ENCODE measurements around the gene HEG1.

Gene HEG1

GRCh38 chr3:125073390-125073905 lies 17.7 kb upstream of the HEG1 start:
- no peak for FAIRE-seq
- TF ChIP-seq TAF1 (IDR thresholded peaks at IDR 0.05; ENCODE audit: low read depth, low read length) (no peak), POU2F2 (IDR thresholded peaks at IDR 0.05; ENCODE audit: low read depth, low read length) (no peak), SPI1 (IDR thresholded peaks at IDR 0.05; ENCODE audit: low read depth, low read length) (no peak), POLR2A (IDR thresholded peaks at IDR 0.05; ENCODE audit: low read depth, low read length) (no peak), PAX5 (IDR thresholded peaks at IDR 0.05; ENCODE audit: insufficient read depth, low read length, severe bottlenecking) (no peak), POLR2AphosphoS5 (IDR thresholded peaks at IDR 0.05; ENCODE audit: low read depth, low read length) (no peak)
- DNase-seq (ENCODE audit: insufficient read length, low spot score), result no peak

DNA sequence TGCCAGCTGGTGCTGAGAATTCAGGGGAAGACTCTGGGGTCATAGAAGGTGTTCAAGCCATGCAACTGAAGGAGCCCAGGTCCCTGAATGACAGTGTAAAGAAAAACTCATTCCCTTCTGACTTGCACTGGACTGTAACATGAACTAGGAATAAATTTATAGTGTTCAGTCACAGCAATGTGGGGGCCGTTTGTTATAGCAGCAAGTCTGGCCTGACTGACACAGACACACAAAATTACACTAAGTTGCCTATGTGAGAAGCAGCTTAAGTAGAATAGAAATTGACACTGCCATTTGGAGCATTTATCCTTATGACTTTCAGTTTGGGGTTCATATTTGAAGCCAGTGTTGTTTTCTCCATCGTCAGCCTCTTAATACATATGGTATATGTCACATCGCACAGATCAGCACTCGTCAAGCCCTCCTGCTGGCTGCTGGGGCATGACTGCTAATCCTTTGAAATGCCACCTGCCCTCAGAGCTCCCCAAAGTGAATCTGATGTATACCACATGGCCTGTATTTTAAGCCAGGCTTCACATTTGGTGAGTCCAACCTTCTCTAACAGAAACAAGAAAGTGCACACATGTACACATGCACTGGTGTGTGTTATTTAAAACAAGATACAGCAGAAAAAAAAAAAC lies 17.1 kb upstream of the HEG1 start:
- TF ChIP-seq SPI1 (IDR thresholded peaks at IDR 0.05; ENCODE audit: low read depth, low read length) (no peak), PAX5 (IDR thresholded peaks at IDR 0.05; ENCODE audit: insufficient read depth, low read length, severe bottlenecking) (no peak), POLR2AphosphoS5 (IDR thresholded peaks at IDR 0.05; ENCODE audit: low read depth, low read length) (no peak), POU2F2 (IDR thresholded peaks at IDR 0.05; ENCODE audit: low read depth, low read length) (no peak), TAF1 (IDR thresholded peaks at IDR 0.05; ENCODE audit: low read depth, low read length) (no peak), POLR2A (IDR thresholded peaks at IDR 0.05; ENCODE audit: low read depth, low read length) (no peak)
- DNase-seq (ENCODE audit: insufficient read length, low spot score) (no peak), FAIRE-seq (no peak)

- no peak for DNase-seq (ENCODE audit: insufficient read length, low spot score)
- no peak for TF ChIP-seq POU2F2 (IDR thresholded peaks at IDR 0.05; ENCODE audit: low read depth, low read length)
- TF ChIP-seq PAX5 (IDR thresholded peaks at IDR 0.05; ENCODE audit: insufficient read depth, low read length, severe bottlenecking), result no peak
- no peak for TF ChIP-seq TAF1 (IDR thresholded peaks at IDR 0.05; ENCODE audit: low read depth, low read length)
- no peak for TF ChIP-seq POLR2A (IDR thresholded peaks at IDR 0.05; ENCODE audit: low read depth, low read length)
- no peak for TF ChIP-seq POLR2AphosphoS5 (IDR thresholded peaks at IDR 0.05; ENCODE audit: low read depth, low read length)
- no peak for TF ChIP-seq SPI1 (IDR thresholded peaks at IDR 0.05; ENCODE audit: low read depth, low read length)
- FAIRE-seq, result peak; percentile 28
Observed at GRCh38 chr3:125072301-125072700, 16.5 kb upstream of the HEG1 start.

- FAIRE-seq, result peak; percentile 70
- DNase-seq (ENCODE audit: insufficient read length, low spot score), result no peak
- TF ChIP-seq POU2F2 (IDR thresholded peaks at IDR 0.05; ENCODE audit: low read depth, low read length), result no peak
- no peak for TF ChIP-seq SPI1 (IDR thresholded peaks at IDR 0.05; ENCODE audit: low read depth, low read length)
- TF ChIP-seq POLR2AphosphoS5 (IDR thresholded peaks at IDR 0.05; ENCODE audit: low read depth, low read length), result no peak
- no peak for TF ChIP-seq TAF1 (IDR thresholded peaks at IDR 0.05; ENCODE audit: low read depth, low read length)
- TF ChIP-seq POLR2A (IDR thresholded peaks at IDR 0.05; ENCODE audit: low read depth, low read length), result no peak
- TF ChIP-seq PAX5 (IDR thresholded peaks at IDR 0.05; ENCODE audit: insufficient read depth, low read length, severe bottlenecking), result no peak
Observed at GRCh38 chr3:125069968-125070745, 14.4 kb upstream of the HEG1 start.

DNA sequence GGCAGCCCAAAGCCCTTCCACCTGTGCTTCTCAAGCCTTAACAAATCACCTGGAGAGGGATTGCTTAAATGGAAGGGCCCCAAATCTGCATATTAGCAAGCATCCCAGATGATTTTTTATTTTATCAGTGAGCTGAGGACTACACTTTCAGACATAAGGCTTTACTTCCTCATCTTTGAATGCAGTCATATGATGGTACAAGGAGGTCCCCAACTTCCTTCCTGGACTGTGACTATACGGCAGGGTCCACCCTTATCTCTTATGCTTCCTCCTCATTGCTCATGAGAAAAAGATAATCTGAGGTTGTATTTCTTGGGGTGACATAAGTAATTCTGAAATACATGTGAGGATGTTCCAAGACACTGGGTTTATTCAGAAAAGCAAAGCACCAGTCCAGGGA lies 13.7 kb upstream of the HEG1 start:
- FAIRE-seq, result no peak
- TF ChIP-seq POU2F2 (IDR thresholded peaks at IDR 0.05; ENCODE audit: low read depth, low read length), result no peak
- TF ChIP-seq POLR2A (IDR thresholded peaks at IDR 0.05; ENCODE audit: low read depth, low read length), result no peak
- TF ChIP-seq POLR2AphosphoS5 (IDR thresholded peaks at IDR 0.05; ENCODE audit: low read depth, low read length), result no peak
- TF ChIP-seq TAF1 (IDR thresholded peaks at IDR 0.05; ENCODE audit: low read depth, low read length), result no peak
- TF ChIP-seq SPI1 (IDR thresholded peaks at IDR 0.05; ENCODE audit: low read depth, low read length), result no peak
- no peak for TF ChIP-seq PAX5 (IDR thresholded peaks at IDR 0.05; ENCODE audit: insufficient read depth, low read length, severe bottlenecking)
- no peak for DNase-seq (ENCODE audit: insufficient read length, low spot score)

- TF ChIP-seq PAX5 (IDR thresholded peaks at IDR 0.05; ENCODE audit: insufficient read depth, low read length, severe bottlenecking) (no peak), TAF1 (IDR thresholded peaks at IDR 0.05; ENCODE audit: low read depth, low read length) (no peak), POU2F2 (IDR thresholded peaks at IDR 0.05; ENCODE audit: low read depth, low read length) (no peak), POLR2AphosphoS5 (IDR thresholded peaks at IDR 0.05; ENCODE audit: low read depth, low read length) (no peak), POLR2A (IDR thresholded peaks at IDR 0.05; ENCODE audit: low read depth, low read length) (no peak), SPI1 (IDR thresholded peaks at IDR 0.05; ENCODE audit: low read depth, low read length) (no peak)
- DNase-seq (ENCODE audit: insufficient read length, low spot score) (no peak), FAIRE-seq (no peak)
Observed at GRCh38 chr3:125068265-125068664, 12.5 kb upstream of the HEG1 start.

DNA sequence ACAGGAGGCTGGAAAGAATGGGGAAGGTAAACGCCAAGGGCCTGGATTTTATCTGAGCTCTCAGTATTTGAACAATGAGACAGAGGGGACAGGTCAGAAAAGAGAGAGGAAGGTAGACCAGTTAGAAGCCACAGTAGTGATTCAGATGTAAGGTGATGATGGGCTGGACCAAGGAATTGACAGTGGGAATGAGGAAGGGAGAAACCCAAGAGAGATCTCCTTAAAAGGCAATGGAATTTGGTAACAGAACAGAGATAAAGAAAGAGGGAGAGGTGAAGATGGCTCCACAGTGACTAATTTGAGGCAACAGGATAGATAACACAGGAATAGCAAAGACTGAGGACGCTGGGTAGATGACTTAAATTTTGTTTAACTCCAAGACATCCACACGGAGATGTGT lies 11.4 kb upstream of the HEG1 start:
- no peak for DNase-seq (ENCODE audit: insufficient read length, low spot score)
- no peak for TF ChIP-seq PAX5 (IDR thresholded peaks at IDR 0.05; ENCODE audit: insufficient read depth, low read length, severe bottlenecking)
- no peak for TF ChIP-seq TAF1 (IDR thresholded peaks at IDR 0.05; ENCODE audit: low read depth, low read length)
- no peak for TF ChIP-seq POU2F2 (IDR thresholded peaks at IDR 0.05; ENCODE audit: low read depth, low read length)
- TF ChIP-seq POLR2AphosphoS5 (IDR thresholded peaks at IDR 0.05; ENCODE audit: low read depth, low read length), result no peak
- no peak for TF ChIP-seq SPI1 (IDR thresholded peaks at IDR 0.05; ENCODE audit: low read depth, low read length)
- TF ChIP-seq POLR2A (IDR thresholded peaks at IDR 0.05; ENCODE audit: low read depth, low read length), result no peak
- no peak for FAIRE-seq

GRCh38 chr3:125062904-125063618 lies 7.3 kb upstream of the HEG1 start:
- TF ChIP-seq POLR2AphosphoS5 (IDR thresholded peaks at IDR 0.05; ENCODE audit: low read depth, low read length), result no peak
- no peak for TF ChIP-seq TAF1 (IDR thresholded peaks at IDR 0.05; ENCODE audit: low read depth, low read length)
- no peak for TF ChIP-seq POU2F2 (IDR thresholded peaks at IDR 0.05; ENCODE audit: low read depth, low read length)
- TF ChIP-seq SPI1 (IDR thresholded peaks at IDR 0.05; ENCODE audit: low read depth, low read length), result no peak
- TF ChIP-seq PAX5 (IDR thresholded peaks at IDR 0.05; ENCODE audit: insufficient read depth, low read length, severe bottlenecking), result no peak
- TF ChIP-seq POLR2A (IDR thresholded peaks at IDR 0.05; ENCODE audit: low read depth, low read length), result no peak
- no peak for DNase-seq (ENCODE audit: insufficient read length, low spot score)
- no peak for FAIRE-seq

All from GM12891 (cell line).